K562 (cell line): ENCODE data around the gene CEP170. TPM values are rescaled to one million over a fixed set of nuclear protein-coding genes. Genes with fewer than 3 reads are reported as not detected.
A peak's percentile ranks its signal among the peaks of the same experiment; 100 is the strongest.

Source experiments
- BHLHE40 ChIP-seq: IDR thresholded peaks from 2 replicates; pipeline ENCODE4 v1.6.1; 2011; ENCODE audit warnings: low read length, improper control_type of control experiment
- CTBP1 ChIP-seq: fragments of 450-650 bp; IDR thresholded peaks from 2 replicates; pipeline ENCODE4 v1.6.1; 2016; ENCODE audit warnings: borderline replicate concordance
- DLX4 ChIP-seq: fragments of 250-450 bp; sonication (Bioruptor Pico); IDR thresholded peaks from 2 replicates; pipeline ENCODE4 v1.6.1; 2021; ENCODE audit warnings: mild to moderate bottlenecking
- FOXK2 ChIP-seq, 2 experiments: fragments of 450-650 bp; IDR thresholded peaks in 1 of 2; conservative IDR thresholded peaks in 1 of 2; 2 replicates each; pipeline ENCODE4 v1.6.1; 2016; ENCODE audit warnings: low read depth in 2 of 2, mild to moderate bottlenecking in 1 of 2
- FOXP4 ChIP-seq: sonication (generic); formaldehyde crosslinking; IDR thresholded peaks from 2 replicates; pipeline ENCODE4 v1.8.0; 2022; ENCODE audit warnings: mild to moderate bottlenecking, missing genetic modification reagents, borderline replicate concordance
- HCFC1 ChIP-seq: IDR thresholded peaks from 2 replicates; pipeline ENCODE4 v1.6.1; 2012; ENCODE audit warnings: low read depth, low read length, improper control_type of control experiment
- RB1 ChIP-seq: fragments of 450-650 bp; IDR thresholded peaks from 2 replicates; pipeline ENCODE4 v1.6.1; 2017; ENCODE audit warnings: low read depth, mild to moderate bottlenecking
- RHOXF2B ChIP-seq: fragments of 250-450 bp; sonication (Bioruptor Pico); conservative IDR thresholded peaks from 2 replicates; pipeline ENCODE4 v1.5.1; 2021
- STAT5B ChIP-seq: fragments of 250-450 bp; sonication (Bioruptor Pico); IDR thresholded peaks from 2 replicates; pipeline ENCODE4 v1.8.0; 2021; ENCODE audit warnings: mild to moderate bottlenecking, inconsistent platforms
- TCF7 ChIP-seq: sonication (generic); IDR thresholded peaks from 2 replicates; pipeline ENCODE4 v1.6.1; 2016; ENCODE audit warnings: antibody characterized with exemption, borderline replicate concordance
- TRIM28 ChIP-seq: fragments of 450-650 bp; IDR thresholded peaks from 2 replicates; pipeline ENCODE4 v1.6.1; 2017
- USF1 ChIP-seq: sonication (generic); formaldehyde crosslinking; IDR thresholded peaks from 2 replicates; pipeline ENCODE4 v1.9.0; 2022; ENCODE audit warnings: mild to moderate bottlenecking, missing genetic modification reagents
- YY1 ChIP-seq, 3 experiments: IDR thresholded peaks; 2 replicates each; pipeline ENCODE4 v1.6.1; 2011; ENCODE audit warnings: low read length in 2 of 3, mild to moderate bottlenecking in 2 of 3, moderate library complexity in 2 of 3, borderline replicate concordance in 1 of 3, control low read depth in 1 of 3, low read depth in 1 of 3; ENCODE audit not compliant: insufficient read depth in 3 of 3, insufficient replicate concordance in 2 of 3, control insufficient read depth in 1 of 3, insufficient read length in 1 of 3; ENCODE audit errors: extremely low read depth in 1 of 3
- ZKSCAN8 ChIP-seq: fragments of 200-800 bp; sonication (Bioruptor generic); IDR thresholded peaks from 2 replicates; pipeline ENCODE4 v1.6.1; 2016; ENCODE audit warnings: missing genetic modification characterization, missing compliant biosample characterization
- polyA plus RNA-seq, 8 experiments: library from polyadenylated mRNA; depleted of rRNA in 4 of 8; stranded (reverse) in 5 of 8; unstranded in 3 of 8; fragments of >200 nt; fragmentation: Nextera tagmentation in 2 of 8; fragmentation: Illumina TruSeq in 1 of 8; extraction: Ambion mirVana in 2 of 8; extraction: Trizol in 1 of 8; gene quantifications; 2 replicates each; pipeline versions ENCODE4 v1.2.1 to v1.2.3, GENCODE V29; 2011 to 2014; ENCODE audit warnings: inconsistent platforms in 1 of 8, missing spikeins in 1 of 8
- total RNA-seq, 7 experiments: library from RNA; depleted of rRNA in 6 of 7; stranded (reverse); fragments of >200 nt in 6 of 7; fragmentation: Illumina TruSeq in 2 of 7; extraction: Trizol in 2 of 7; gene quantifications; 2 replicates each; pipeline versions ENCODE4 v1.2.1 to v1.2.3, GENCODE V29; 2011 to 2021; ENCODE audit warnings: low replicate concordance in 1 of 7
- TF ChIP-seq, protein P1 (sequence below), 2 experiments: fragments of 450-650 bp; conservative IDR thresholded peaks; 2 replicates each; pipeline ENCODE4 v1.6.1; 2017; ENCODE audit warnings: mild to moderate bottlenecking in 2 of 2, moderate library complexity in 2 of 2
- TF ChIP-seq, protein P2 (sequence below): fragments of 450-650 bp; IDR thresholded peaks from 2 replicates; pipeline ENCODE4 v1.6.1; 2016; ENCODE audit warnings: borderline replicate concordance

Gene CEP170
- total and polyA plus RNA-seq, 9 of the 15 experiments (the other 6 are each of a cell fraction or from before 2014, with no cell fraction given) = 22.6 to 110 (median 68.5) TPM

- TF ChIP-seq, protein P1, sequence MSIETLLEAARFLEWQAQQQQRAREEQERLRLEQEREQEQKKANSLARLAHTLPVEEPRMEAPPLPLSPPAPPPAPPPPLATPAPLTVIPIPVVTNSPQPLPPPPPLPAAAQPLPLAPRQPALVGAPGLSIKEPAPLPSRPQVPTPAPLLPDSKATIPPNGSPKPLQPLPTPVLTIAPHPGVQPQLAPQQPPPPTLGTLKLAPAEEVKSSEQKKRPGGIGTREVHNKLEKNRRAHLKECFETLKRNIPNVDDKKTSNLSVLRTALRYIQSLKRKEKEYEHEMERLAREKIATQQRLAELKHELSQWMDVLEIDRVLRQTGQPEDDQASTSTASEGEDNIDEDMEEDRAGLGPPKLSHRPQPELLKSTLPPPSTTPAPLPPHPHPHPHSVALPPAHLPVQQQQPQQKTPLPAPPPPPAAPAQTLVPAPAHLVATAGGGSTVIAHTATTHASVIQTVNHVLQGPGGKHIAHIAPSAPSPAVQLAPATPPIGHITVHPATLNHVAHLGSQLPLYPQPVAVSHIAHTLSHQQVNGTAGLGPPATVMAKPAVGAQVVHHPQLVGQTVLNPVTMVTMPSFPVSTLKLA (conservative IDR thresholded peaks at IDR 0.05) = peak; percentile 55 to 70
- TF ChIP-seq YY1 (IDR thresholded peaks at IDR 0.05; ENCODE audit: borderline replicate concordance in 1 of 3, control insufficient read depth in 1 of 3, extremely low read depth in 1 of 3, insufficient read depth in 3 of 3, insufficient read length in 1 of 3, insufficient replicate concordance in 2 of 3, low read depth in 1 of 3, low read length in 2 of 3) (peak in 2 of 3 experiments; percentile 77 to 86), CTBP1 (peak; percentile 7), RHOXF2B (CRISPR knock-in tag) (no peak), RB1 (peak; percentile 24; the same call in 1 of the 2 replicates), TCF7 (0 out of 2 replicates have a peak, but pooled peaks have one; percentile 19), TRIM28 (no peak; the same call in 1 of the 2 replicates), STAT5B (CRISPR knock-in tag) (no peak), ZKSCAN8 (CRISPR knock-in tag) (no peak), HCFC1 (no peak), USF1 (CRISPR knock-in tag) (peak; percentile 46; the same call in 1 of the 2 replicates), DLX4 (CRISPR knock-in tag) (no peak), BHLHE40 (peak; percentile 68), FOXK2 (conservative IDR thresholded peaks at IDR 0.05 in 1 of 2, IDR thresholded peaks at IDR 0.05 in 1 of 2; ENCODE audit: low read depth in 2 of 2) (peak in 1 of 2 experiments; percentile 35; a peak in 2 of 4 replicates), FOXP4 (CRISPR knock-in tag) (peak; percentile 61; the same call in 1 of the 2 replicates)
- TF ChIP-seq, protein P2, sequence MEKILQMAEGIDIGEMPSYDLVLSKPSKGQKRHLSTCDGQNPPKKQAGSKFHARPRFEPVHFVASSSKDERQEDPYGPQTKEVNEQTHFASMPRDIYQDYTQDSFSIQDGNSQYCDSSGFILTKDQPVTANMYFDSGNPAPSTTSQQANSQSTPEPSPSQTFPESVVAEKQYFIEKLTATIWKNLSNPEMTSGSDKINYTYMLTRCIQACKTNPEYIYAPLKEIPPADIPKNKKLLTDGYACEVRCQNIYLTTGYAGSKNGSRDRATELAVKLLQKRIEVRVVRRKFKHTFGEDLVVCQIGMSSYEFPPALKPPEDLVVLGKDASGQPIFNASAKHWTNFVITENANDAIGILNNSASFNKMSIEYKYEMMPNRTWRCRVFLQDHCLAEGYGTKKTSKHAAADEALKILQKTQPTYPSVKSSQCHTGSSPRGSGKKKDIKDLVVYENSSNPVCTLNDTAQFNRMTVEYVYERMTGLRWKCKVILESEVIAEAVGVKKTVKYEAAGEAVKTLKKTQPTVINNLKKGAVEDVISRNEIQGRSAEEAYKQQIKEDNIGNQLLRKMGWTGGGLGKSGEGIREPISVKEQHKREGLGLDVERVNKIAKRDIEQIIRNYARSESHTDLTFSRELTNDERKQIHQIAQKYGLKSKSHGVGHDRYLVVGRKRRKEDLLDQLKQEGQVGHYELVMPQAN = peak; percentile 74; the same call in 1 of the 2 replicates
Observed at GRCh38 chr1:243254233-243254926, 701 bp downstream of the CEP170 start (continued).
